Common myeloid progenitor, CD34-positive (primary cell): ENCODE measurements around the gene PCNP.
"Not testable (repeated sequence)": the region's sequence is repeated elsewhere in the genome, so short reads cannot be mapped to it uniquely, and the experiment has no call there.

Experiments
- CTCF ChIA-PET: fragments of 350-600 bp; sonication (Branson Sonifier 250); formaldehyde crosslinking; loops from one replicate; lab custom pipeline; 2021; ENCODE audit warnings: antibody characterized with exemption; lab: Charles Lee
- POLR2A ChIA-PET: fragments of 350-600 bp; sonication (Branson Sonifier 250); formaldehyde crosslinking; loops from one replicate; lab custom pipeline; 2021; ENCODE audit warnings: antibody characterized with exemption; lab: Charles Lee
- DNase-seq, 3 donors: peaks; one replicate each; pipeline versions ENCODE4 v3.0.0 to v3.0.0-alpha.2; 2013
- H3K27ac ChIP-seq, 2 experiments: 1 replicate in 1 of 2; 2 replicates in 1 of 2; pipeline ENCODE4 v1.7.0; 2013; ENCODE audit warnings: inconsistent platforms in 2 of 2, low read length in 2 of 2, mild to moderate bottlenecking in 2 of 2, low read depth in 1 of 2, moderate library complexity in 1 of 2; ENCODE audit not compliant: severe bottlenecking in 2 of 2, insufficient read depth in 1 of 2, poor library complexity in 1 of 2
- H3K27me3 ChIP-seq, 5 experiments: replicated peaks in 2 of 5; 1 replicate in 3 of 5; 2 replicates in 2 of 5; pipeline versions ENCODE4 v1.6.1 to v1.7.0; 2013; ENCODE audit warnings: low read length in 4 of 5, mild to moderate bottlenecking in 2 of 5, moderate library complexity in 2 of 5, inconsistent platforms in 1 of 5; ENCODE audit not compliant: insufficient read depth in 5 of 5, control insufficient read depth in 4 of 5
- H3K36me3 ChIP-seq, 4 experiments: 1 replicate in 2 of 4; 2 replicates in 2 of 4; pipeline versions ENCODE4 v1.6.1 to v1.7.0; 2013; ENCODE audit warnings: low read length in 3 of 4, control low read depth in 1 of 4, mild to moderate bottlenecking in 1 of 4; ENCODE audit not compliant: control insufficient read depth in 4 of 4, insufficient read depth in 4 of 4
- H3K4me1 ChIP-seq, 4 experiments: 1 replicate in 3 of 4; 2 replicates in 1 of 4; pipeline versions ENCODE4 v1.6.1 to v1.7.1; 2013; ENCODE audit warnings: low read length in 3 of 4, mild to moderate bottlenecking in 3 of 4, control low read depth in 1 of 4, inconsistent platforms in 1 of 4, moderate library complexity in 1 of 4; ENCODE audit not compliant: control insufficient read depth in 4 of 4, insufficient read depth in 4 of 4; ENCODE audit errors: control extremely low read depth in 1 of 4
- H3K4me3 ChIP-seq, 7 experiments: 1 replicate in 4 of 7; 2 replicates in 3 of 7; pipeline versions ENCODE4 v1.5.1 to v1.7.0; 2013; ENCODE audit warnings: mild to moderate bottlenecking in 7 of 7, low read length in 6 of 7, moderate library complexity in 6 of 7, inconsistent platforms in 2 of 7, low read depth in 2 of 7, control low read depth in 1 of 7; ENCODE audit not compliant: insufficient read depth in 4 of 7, control insufficient read depth in 1 of 7; ENCODE audit errors: extremely low read depth in 1 of 7
- H3K9me3 ChIP-seq, 5 experiments: 1 replicate in 4 of 5; 2 replicates in 1 of 5; pipeline versions ENCODE4 v1.6.1 to v1.7.1; 2013; ENCODE audit warnings: low read length in 4 of 5, mild to moderate bottlenecking in 2 of 5, inconsistent platforms in 1 of 5, low read depth in 1 of 5, moderate library complexity in 1 of 5; ENCODE audit not compliant: control insufficient read depth in 4 of 5, insufficient read depth in 2 of 5; ENCODE audit errors: control extremely low read depth in 1 of 5
- WGBS: methylation state at CpG from one replicate; pipeline ENCODE4 v1.1.5; 2013; ENCODE audit not compliant: insufficient coverage; 5-methylcytosine and 5-hydroxymethylcytosine counted together

PCNP gene

DNA sequence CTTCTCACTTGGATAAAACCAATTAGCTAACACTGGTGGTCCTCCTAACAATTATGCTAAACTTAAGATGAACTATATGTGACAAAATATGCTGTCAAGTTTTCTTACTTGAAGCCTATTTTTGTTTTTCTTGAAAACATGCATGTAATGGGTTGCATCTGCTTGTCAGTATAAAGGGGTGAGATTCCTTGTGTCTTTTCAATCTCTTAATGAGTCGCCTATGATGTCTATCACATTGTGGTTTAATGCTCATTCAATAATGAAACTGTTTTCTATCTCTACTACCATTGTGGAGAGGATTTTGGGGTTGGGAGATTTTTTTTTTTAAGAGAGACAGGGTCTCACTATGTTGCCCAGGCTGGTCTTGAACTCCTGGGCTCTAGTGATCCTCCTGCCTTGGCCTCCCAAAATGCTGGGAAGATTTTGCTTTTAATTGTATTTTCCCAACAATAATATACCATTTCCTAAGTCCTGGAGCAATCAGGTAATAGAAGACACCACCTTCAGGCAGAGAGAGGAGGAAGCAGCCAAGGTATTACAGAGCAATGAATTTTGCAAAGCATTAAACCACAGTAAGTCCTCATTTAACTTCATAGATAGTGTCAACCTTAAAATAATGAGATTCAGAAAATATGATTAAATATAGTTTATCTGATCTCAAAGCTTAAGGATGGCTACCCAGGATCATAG is 29.7 kb upstream of the PCNP start:
- no peak overlapping the region for H3K27ac ChIP-seq
- H3K4me3 ChIP-seq = no peak overlapping the region
- no peak for DNase-seq
- no peaks in the 10 kb centered on the region for H3K36me3 ChIP-seq
- ChIA-PET POLR2A (no interaction called here), CTCF (interaction anchor here (1.0 to 1.7 kb wide), 3 partner anchors 10 to 23 kb away, joined by 4 to 6 read pairs (median 5); no protein-coding TSS in a partner anchor)
- peaks cover 0 to 12% (median 3%) of the 10 kb centered on the region in 4 experiments for H3K4me1 ChIP-seq
- no peaks in the 10 kb centered on the region for H3K9me3 ChIP-seq
- no CpG with 5 or more reads among the region's 1 CpG for WGBS
- H3K27me3 ChIP-seq = no peaks in the 10 kb centered on the region

DNA sequence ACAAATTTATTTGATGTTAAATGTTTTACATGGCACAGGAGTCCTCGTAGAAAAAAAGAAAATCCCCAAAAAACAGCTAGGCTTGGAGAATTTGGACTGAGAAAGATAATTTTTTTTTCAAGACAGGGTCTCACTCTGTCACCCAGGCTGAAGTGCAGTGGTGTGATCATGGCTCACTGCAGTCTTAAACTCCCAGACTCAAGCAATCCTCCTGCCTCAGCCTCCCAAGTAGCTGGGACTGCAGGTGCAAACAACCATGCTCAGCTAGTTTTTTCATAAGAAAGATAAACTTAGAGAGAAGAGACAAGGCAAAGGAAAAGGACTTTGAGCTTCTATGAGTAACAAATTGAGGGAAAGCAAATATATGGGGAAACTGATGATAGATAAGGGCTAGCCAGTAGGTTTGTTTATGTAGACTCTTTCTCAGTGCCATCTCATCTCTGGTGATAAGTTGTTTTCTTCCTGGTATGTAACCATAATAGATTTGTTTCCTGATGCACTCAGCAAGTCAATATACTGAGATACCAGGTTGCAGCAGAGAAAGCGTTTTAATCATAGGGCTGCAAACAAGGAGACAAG is 25.4 kb upstream of the PCNP start:
- Histone ChIP-seq H3K27ac (no peak overlapping the region), H3K27me3 (no peaks in the 10 kb centered on the region), H3K4me3 (no peak overlapping the region), H3K9me3 (no peaks in the 10 kb centered on the region), H3K36me3 (no peaks in the 10 kb centered on the region), H3K4me1 (no peaks in the 10 kb centered on the region)
- 100% methylated on average over 1 of the region's 2 CpGs for WGBS
- ChIA-PET CTCF (no interaction called here), POLR2A (no interaction called here)
- no peak for DNase-seq

- ChIA-PET CTCF (no interaction called here), POLR2A (no interaction called here)
- WGBS = no CpG with 5 or more reads among the region's 1 CpG
- H3K27ac ChIP-seq = no peak overlapping the region
- no peaks in the 10 kb centered on the region for H3K9me3 ChIP-seq
- no peaks in the 10 kb centered on the region for H3K36me3 ChIP-seq
- H3K4me1 ChIP-seq = no peaks in the 10 kb centered on the region
- H3K4me3 ChIP-seq = no peak overlapping the region
- no peak for DNase-seq
- H3K27me3 ChIP-seq = no peaks in the 10 kb centered on the region
Observed at GRCh38 chr3:101549473-101549872, 24.5 kb upstream of the PCNP start.

- H3K36me3 ChIP-seq, H3K4me3 ChIP-seq, H3K4me1 ChIP-seq, DNase-seq, H3K27me3 ChIP-seq, H3K27ac ChIP-seq, POLR2A ChIA-PET, H3K9me3 ChIP-seq, CTCF ChIA-PET: not testable (repeated sequence)
- 98% methylated on average over 27 of the region's 50 CpGs for WGBS
Observed at GRCh38 chr3:101551359-101552081, 22.5 kb upstream of the PCNP start.

- H3K27me3 ChIP-seq, CTCF ChIA-PET, H3K9me3 ChIP-seq, H3K4me3 ChIP-seq, H3K36me3 ChIP-seq, DNase-seq, H3K27ac ChIP-seq, H3K4me1 ChIP-seq: not testable (repeated sequence)
- POLR2A ChIA-PET = interaction anchor here (0.6 to 0.7 kb wide), 2 partner anchors 131 to 647 kb away, joined by 3 read pairs; no protein-coding TSS in a partner anchor
- WGBS = 91% methylated on average over 5 of the region's 5 CpGs
Observed at GRCh38 chr3:101553381-101553780, 20.6 kb upstream of the PCNP start.

- WGBS = 100% methylated on average over 1 of the region's 3 CpGs
- no peaks in the 10 kb centered on the region for H3K36me3 ChIP-seq
- POLR2A ChIA-PET = no interaction called here
- no peak for DNase-seq
- H3K27me3 ChIP-seq = peaks cover 0 to 9% (median 0%) of the 10 kb centered on the region in 5 experiments
- CTCF ChIA-PET = interaction anchor here (2.4 kb wide), 1 partner anchor 36 kb away, joined by 7 read pairs; no protein-coding TSS in a partner anchor
- H3K4me1 ChIP-seq = peaks cover 0 to 3% (median 0%) of the 10 kb centered on the region in 4 experiments
- H3K27ac ChIP-seq = no peak overlapping the region
- peaks cover 0 to 1% (median 0%) of the 10 kb centered on the region in 5 experiments for H3K9me3 ChIP-seq
- H3K4me3 ChIP-seq = no peak overlapping the region
Observed at GRCh38 chr3:101556064-101556463, 17.9 kb upstream of the PCNP start.
